Thoracic aorta (tissue), 2 donors: ENCODE data around the gene BTBD17. TPM values are rescaled to one million over a fixed set of nuclear protein-coding genes. Genes with fewer than 3 reads are reported as not detected.
A peak's percentile ranks its signal among the peaks of the same experiment; 100 is the strongest.

Experiments
- ATAC-seq: fragments of 150-250 bp; one replicate; pipeline ENCODE4 v1.8.0; 2017; ENCODE audit warnings: low read depth; ENCODE audit not compliant: insufficient number of reproducible peaks, low FRiP score
- DNase-seq: peaks from one replicate; pipeline ENCODE4 v3.0.0-alpha.2; 2020; ENCODE audit warnings: low spot score
- H3K27ac ChIP-seq, 2 donors: fragments of 200-600 bp; sonication (generic); 1 replicate in 1 of 2; 2 replicates in 1 of 2; pipeline ENCODE4 v1.5.1; 2016; ENCODE audit warnings: mild to moderate bottlenecking in 2 of 2, moderate library complexity in 2 of 2
- H3K27me3 ChIP-seq: fragments of 200-600 bp; sonication (generic); replicated peaks from 2 replicates; pipeline ENCODE4 v1.6.0; 2016; ENCODE audit warnings: mild to moderate bottlenecking; ENCODE audit not compliant: insufficient read depth
- H3K36me3 ChIP-seq: fragments of 200-600 bp; sonication (generic); one replicate; pipeline ENCODE4 v1.5.1; 2016
- H3K4me1 ChIP-seq, 2 donors: fragments of 200-600 bp; sonication (generic); 1 replicate in 1 of 2; 2 replicates in 1 of 2; pipeline versions ENCODE4 v1.5.1 to v1.6.0; 2016; ENCODE audit warnings: low read depth in 2 of 2, mild to moderate bottlenecking in 1 of 2; ENCODE audit not compliant: control insufficient read depth in 1 of 2
- H3K4me3 ChIP-seq: fragments of 200-600 bp; sonication (generic); 2 replicates; pipeline ENCODE4 v1.5.1; 2016; ENCODE audit warnings: mild to moderate bottlenecking
- H3K9me3 ChIP-seq: fragments of 200-600 bp; sonication (generic); 2 replicates; pipeline ENCODE4 v1.5.1; 2016
- CTCF ChIP-seq: fragments of 200-600 bp; sonication (generic); IDR thresholded peaks from one replicate; pipeline ENCODE4 v1.5.1; 2019; ENCODE audit warnings: antibody characterized with exemption
- total RNA-seq, 2 donors: library from RNA; depleted of rRNA; stranded (reverse); fragments of >200 nt; gene quantifications; one replicate each; pipeline versions ENCODE4 v1.1.0 to v1.2.3, GENCODE V29; 2016

The BTBD17 gene
- total RNA-seq, 2 donors from 2014 or later = not detected

- peaks cover 13 to 30% of the 10 kb centered on the region in 2 donors for H3K4me1 ChIP-seq
- ATAC-seq (no peak), DNase-seq (no peak)
- peak overlapping the region; percentile 15 to 37 for H3K27ac ChIP-seq
- H3K4me3 ChIP-seq = no peak overlapping the region
- no peaks in the 10 kb centered on the region for H3K36me3 ChIP-seq
- TF ChIP-seq CTCF = no peak
- H3K9me3 ChIP-seq = no peaks in the 10 kb centered on the region
- H3K27me3 ChIP-seq = no peaks in the 10 kb centered on the region
These were observed 33.3 kb upstream of the BTBD17 start for GRCh38 chr17:74394977-74395376.

- Histone ChIP-seq H3K36me3 (no peaks in the 10 kb centered on the region), H3K4me1 (peaks cover 13 to 30% of the 10 kb centered on the region in 2 donors), H3K9me3 (no peaks in the 10 kb centered on the region), H3K27me3 (no peaks in the 10 kb centered on the region), H3K4me3 (no peak overlapping the region), H3K27ac (peak overlapping the region; percentile 15 to 37)
- no peak for TF ChIP-seq CTCF
- no peak for DNase-seq
- no peak for ATAC-seq
These were observed 32.7 kb upstream of the BTBD17 start for GRCh38 chr17:74394275-74394950.

- DNase-seq (no peak), ATAC-seq (no peak)
- TF ChIP-seq CTCF = no peak
- H3K27me3 ChIP-seq = no peaks in the 10 kb centered on the region
- H3K9me3 ChIP-seq = no peaks in the 10 kb centered on the region
- H3K4me3 ChIP-seq = no peak overlapping the region
- peaks cover 13 to 30% of the 10 kb centered on the region in 2 donors for H3K4me1 ChIP-seq
- no peaks in the 10 kb centered on the region for H3K36me3 ChIP-seq
- H3K27ac ChIP-seq = peak overlapping the region; percentile 15 to 37
These were observed 31.8 kb upstream of the BTBD17 start for GRCh38 chr17:74393346-74393942.

GRCh38 chr17:74392848-74393247, 31.2 kb upstream of the BTBD17 start:
- no peak for TF ChIP-seq CTCF
- H3K4me1 ChIP-seq = peaks cover 13 to 30% of the 10 kb centered on the region in 2 donors
- ATAC-seq = no peak
- no peaks in the 10 kb centered on the region for H3K9me3 ChIP-seq
- DNase-seq = no peak
- H3K4me3 ChIP-seq = no peak overlapping the region
- H3K27me3 ChIP-seq = no peaks in the 10 kb centered on the region
- no peaks in the 10 kb centered on the region for H3K36me3 ChIP-seq
- peak overlapping the region; percentile 15 to 37 for H3K27ac ChIP-seq

- Histone ChIP-seq H3K9me3 (no peaks in the 10 kb centered on the region), H3K4me3 (no peak overlapping the region), H3K4me1 (peaks cover 13 to 30% of the 10 kb centered on the region in 2 donors), H3K27ac (no peak overlapping the region), H3K27me3 (no peaks in the 10 kb centered on the region), H3K36me3 (no peaks in the 10 kb centered on the region)
- ATAC-seq (no peak), DNase-seq (no peak)
- TF ChIP-seq CTCF = no peak
These were observed 30.1 kb upstream of the BTBD17 start for GRCh38 chr17:74391771-74392170.
